ENCODE measurements around the gene RPH3AL. TPM values are rescaled to one million over a fixed set of nuclear protein-coding genes. Genes with fewer than 3 reads are reported as not detected.

Gene RPH3AL
- total RNA-seq, 1 donor: 2.0 TPM

DNA sequence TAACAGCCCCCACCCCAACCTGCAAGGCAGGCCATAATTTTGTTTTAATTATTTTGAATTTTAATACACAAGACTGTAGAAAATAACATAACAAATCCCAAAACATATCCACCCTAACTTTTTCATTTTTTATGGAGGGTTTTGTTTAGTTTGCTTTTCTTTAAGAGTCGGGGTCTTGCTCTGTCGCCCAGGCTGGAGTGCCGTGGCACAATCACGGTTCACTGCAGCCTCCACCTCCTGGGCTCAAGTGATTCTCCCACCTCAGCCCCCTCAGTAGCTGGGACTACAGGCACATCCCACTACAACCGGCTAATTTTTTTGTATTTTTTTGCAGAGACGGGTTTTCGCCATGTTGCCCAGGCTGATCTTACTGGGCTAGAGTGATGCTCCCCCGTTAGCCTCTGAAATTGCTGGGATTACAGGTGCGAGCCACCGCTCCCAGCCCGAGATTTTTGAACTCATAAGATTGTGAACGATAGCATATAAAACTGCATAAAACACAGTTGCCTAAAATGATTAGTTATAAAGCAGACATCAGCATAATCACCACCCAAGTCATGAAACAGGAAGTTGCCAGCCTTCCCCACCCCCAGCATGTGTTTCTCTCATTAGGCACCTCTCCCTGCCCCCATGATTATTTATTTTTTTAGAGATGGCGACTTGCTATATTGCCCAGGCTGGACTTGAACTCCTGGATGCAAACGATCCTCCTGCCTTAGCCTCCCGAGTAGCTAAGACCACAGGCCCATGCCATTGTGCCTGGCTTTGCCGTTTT, 157.6 kb downstream of the RPH3AL start:
- DNase-seq (ENCODE audit: low read depth): no peak
- H3K4me3 ChIP-seq (ENCODE audit: low read depth, low read length): no peak overlapping the region
- no peak for TF ChIP-seq CTCF (IDR thresholded peaks at IDR 0.05; ENCODE audit: insufficient read depth, low read length)

- TF ChIP-seq CTCF (IDR thresholded peaks at IDR 0.05; ENCODE audit: insufficient read depth, low read length): no peak
- no peak for DNase-seq (ENCODE audit: low read depth)
- no peak overlapping the region for H3K4me3 ChIP-seq (ENCODE audit: low read depth, low read length)
These were observed 158.5 kb downstream of the RPH3AL start for GRCh38 chr17:193841-194806.

- no peak for DNase-seq (ENCODE audit: low read depth)
- no peak for TF ChIP-seq CTCF (IDR thresholded peaks at IDR 0.05; ENCODE audit: insufficient read depth, low read length)
- H3K4me3 ChIP-seq (ENCODE audit: low read depth, low read length): no peak overlapping the region
These were observed 159.2 kb downstream of the RPH3AL start for GRCh38 chr17:193426-193810.

- H3K4me3 ChIP-seq (ENCODE audit: low read depth, low read length): no peak overlapping the region
- no peak for DNase-seq (ENCODE audit: low read depth)
- TF ChIP-seq CTCF (IDR thresholded peaks at IDR 0.05; ENCODE audit: insufficient read depth, low read length): no peak
These were observed 159.8 kb downstream of the RPH3AL start for GRCh38 chr17:192666-193425.

GRCh38 chr17:189444-189843, 163.2 kb downstream of the RPH3AL start:
- DNase-seq (ENCODE audit: low read depth): no peak
- no peak overlapping the region for H3K4me3 ChIP-seq (ENCODE audit: low read depth, low read length)
- TF ChIP-seq CTCF (IDR thresholded peaks at IDR 0.05; ENCODE audit: insufficient read depth, low read length): no peak

DNA sequence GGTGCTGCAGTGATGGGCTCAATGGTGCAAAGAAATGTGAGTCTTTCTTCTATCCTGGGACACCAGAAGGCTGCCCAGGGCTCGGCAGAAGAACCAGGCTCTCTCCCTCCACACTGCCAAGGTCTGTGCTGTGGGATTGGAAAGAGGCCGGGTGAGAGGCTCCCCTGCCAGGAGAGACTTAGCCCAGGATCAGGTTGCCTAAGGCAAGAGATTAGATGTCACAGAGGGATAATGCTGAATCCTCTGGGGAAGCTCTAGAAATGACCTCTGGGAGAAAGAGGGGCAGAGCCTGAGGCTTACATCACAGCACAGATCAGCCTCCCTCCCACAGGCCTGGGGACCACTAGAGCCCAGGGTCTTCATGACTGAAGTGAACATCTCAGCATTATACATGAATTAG, 165.5 kb downstream of the RPH3AL start:
- no peak for TF ChIP-seq CTCF (IDR thresholded peaks at IDR 0.05; ENCODE audit: insufficient read depth, low read length)
- no peak overlapping the region for H3K4me3 ChIP-seq (ENCODE audit: low read depth, low read length)
- no peak for DNase-seq (ENCODE audit: low read depth)
